ENCODE data around the gene CALHM6. TPM values are rescaled to one million over a fixed set of nuclear protein-coding genes. Genes with fewer than 3 reads are reported as not detected.

CALHM6 gene
- total and polyA plus RNA-seq, 10 of the 15 experiments (the other 5 are each of a cell fraction or from before 2014, with no cell fraction given) = 0.15 to 3.4 (median 1.3) TPM

GRCh38 chr6:116430860-116431259 is 30.3 kb upstream of the CALHM6 start (continued):
- TF ChIP-seq, protein P1, sequence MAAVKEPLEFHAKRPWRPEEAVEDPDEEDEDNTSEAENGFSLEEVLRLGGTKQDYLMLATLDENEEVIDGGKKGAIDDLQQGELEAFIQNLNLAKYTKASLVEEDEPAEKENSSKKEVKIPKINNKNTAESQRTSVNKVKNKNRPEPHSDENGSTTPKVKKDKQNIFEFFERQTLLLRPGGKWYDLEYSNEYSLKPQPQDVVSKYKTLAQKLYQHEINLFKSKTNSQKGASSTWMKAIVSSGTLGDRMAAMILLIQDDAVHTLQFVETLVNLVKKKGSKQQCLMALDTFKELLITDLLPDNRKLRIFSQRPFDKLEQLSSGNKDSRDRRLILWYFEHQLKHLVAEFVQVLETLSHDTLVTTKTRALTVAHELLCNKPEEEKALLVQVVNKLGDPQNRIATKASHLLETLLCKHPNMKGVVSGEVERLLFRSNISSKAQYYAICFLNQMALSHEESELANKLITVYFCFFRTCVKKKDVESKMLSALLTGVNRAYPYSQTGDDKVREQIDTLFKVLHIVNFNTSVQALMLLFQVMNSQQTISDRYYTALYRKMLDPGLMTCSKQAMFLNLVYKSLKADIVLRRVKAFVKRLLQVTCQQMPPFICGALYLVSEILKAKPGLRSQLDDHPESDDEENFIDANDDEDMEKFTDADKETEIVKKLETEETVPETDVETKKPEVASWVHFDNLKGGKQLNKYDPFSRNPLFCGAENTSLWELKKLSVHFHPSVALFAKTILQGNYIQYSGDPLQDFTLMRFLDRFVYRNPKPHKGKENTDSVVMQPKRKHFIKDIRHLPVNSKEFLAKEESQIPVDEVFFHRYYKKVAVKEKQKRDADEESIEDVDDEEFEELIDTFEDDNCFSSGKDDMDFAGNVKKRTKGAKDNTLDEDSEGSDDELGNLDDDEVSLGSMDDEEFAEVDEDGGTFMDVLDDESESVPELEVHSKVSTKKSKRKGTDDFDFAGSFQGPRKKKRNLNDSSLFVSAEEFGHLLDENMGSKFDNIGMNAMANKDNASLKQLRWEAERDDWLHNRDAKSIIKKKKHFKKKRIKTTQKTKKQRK (IDR thresholded peaks at IDR 0.05; ENCODE audit: low read depth, low read length) = no peak
- TF ChIP-seq, protein P2, sequence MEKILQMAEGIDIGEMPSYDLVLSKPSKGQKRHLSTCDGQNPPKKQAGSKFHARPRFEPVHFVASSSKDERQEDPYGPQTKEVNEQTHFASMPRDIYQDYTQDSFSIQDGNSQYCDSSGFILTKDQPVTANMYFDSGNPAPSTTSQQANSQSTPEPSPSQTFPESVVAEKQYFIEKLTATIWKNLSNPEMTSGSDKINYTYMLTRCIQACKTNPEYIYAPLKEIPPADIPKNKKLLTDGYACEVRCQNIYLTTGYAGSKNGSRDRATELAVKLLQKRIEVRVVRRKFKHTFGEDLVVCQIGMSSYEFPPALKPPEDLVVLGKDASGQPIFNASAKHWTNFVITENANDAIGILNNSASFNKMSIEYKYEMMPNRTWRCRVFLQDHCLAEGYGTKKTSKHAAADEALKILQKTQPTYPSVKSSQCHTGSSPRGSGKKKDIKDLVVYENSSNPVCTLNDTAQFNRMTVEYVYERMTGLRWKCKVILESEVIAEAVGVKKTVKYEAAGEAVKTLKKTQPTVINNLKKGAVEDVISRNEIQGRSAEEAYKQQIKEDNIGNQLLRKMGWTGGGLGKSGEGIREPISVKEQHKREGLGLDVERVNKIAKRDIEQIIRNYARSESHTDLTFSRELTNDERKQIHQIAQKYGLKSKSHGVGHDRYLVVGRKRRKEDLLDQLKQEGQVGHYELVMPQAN (conservative IDR thresholded peaks at IDR 0.05) = no peak
- no peak for TF ChIP-seq RB1 (IDR thresholded peaks at IDR 0.05; ENCODE audit: borderline replicate concordance)
- TF ChIP-seq CHD2 (IDR thresholded peaks at IDR 0.05; ENCODE audit: borderline replicate concordance, low read depth, low read length) = no peak
- no peak for TF ChIP-seq NBN (IDR thresholded peaks at IDR 0.05)
- no peak for TF ChIP-seq MEF2A (IDR thresholded peaks at IDR 0.05; ENCODE audit: insufficient read depth, low read depth, low read length)
- no peak for TF ChIP-seq YBX1 (IDR thresholded peaks at IDR 0.05)
- no peak for TF ChIP-seq SPI1 (IDR thresholded peaks at IDR 0.05; ENCODE audit: borderline replicate concordance, insufficient read depth, low read depth, low read length)

Measured in GM12878 (cell line).